Limb (tissue), 2 donors: Measurements from ENCODE around the gene IGDCC3.

Experiments used
- DNase-seq, 2 donors: peaks; one replicate each; pipeline ENCODE4 v3.0.0-alpha.2; 2016; ENCODE audit errors: extremely low spot score in 2 of 2

Gene IGDCC3

DNA sequence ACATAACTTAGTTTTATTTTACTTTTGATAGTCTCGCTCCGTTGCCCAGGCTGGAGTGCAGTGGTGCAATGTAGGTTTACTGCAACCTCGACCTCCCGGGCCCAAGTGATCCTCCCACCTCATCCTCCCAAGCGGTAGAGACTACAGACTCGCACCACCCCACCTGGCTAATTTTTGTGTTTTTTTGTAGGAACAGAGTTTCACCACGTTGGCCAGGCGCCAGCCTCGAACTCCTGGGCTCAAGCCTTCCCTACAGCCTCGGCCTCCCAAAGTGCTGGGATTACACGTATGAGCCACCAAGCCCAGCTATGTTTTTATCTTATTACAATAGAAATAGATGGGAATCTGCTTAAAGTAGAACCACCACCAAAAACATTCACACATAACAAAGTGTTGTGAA lies 79.1 kb downstream of the IGDCC3 start:
- no peak for DNase-seq

DNA sequence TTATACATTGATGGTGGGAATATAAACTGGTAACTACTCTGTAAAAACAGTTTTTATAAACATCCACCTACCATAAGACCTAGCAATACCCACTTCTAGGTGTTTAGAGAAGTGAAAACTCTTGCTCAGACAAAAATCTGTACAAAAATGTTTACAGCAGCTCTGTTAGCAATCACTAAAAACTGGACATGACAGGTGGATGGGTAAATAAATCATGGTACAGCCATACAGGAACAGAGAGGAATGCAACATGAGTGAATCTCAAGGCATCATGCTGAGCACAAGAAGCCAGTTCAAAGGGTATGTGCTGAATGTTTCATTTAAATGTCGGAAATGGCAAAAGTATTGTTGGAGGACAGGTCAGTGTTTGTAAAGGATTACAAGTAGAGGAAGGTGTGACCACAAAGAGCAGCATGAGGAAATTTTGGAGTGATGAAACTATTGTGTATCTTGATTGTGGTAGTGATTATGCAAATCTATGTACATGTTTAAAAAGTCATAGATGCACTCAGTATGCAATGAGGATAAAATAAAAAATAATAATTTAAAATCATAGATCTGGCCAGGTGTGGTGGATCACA lies 84.8 kb downstream of the IGDCC3 start:
- DNase-seq: no peak

DNA sequence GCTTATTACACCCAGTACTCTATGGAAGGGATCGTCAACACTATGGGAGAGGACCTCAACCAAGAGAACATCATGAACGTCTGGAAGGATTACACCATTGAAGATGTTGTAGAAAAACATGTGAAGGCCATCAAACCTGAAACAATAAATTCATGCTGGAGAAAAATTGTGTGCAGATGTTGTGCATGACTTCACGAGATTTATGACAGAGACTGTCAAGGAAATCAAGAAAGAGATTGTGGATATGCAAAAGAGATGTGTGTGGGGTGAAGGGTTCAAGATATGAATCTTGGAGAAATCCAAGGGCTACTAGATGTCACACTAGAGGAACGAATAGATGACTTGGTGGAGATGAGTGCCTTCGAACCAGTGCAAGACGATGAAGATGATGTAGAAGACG lies 87.6 kb downstream of the IGDCC3 start:
- no peak for DNase-seq

DNA sequence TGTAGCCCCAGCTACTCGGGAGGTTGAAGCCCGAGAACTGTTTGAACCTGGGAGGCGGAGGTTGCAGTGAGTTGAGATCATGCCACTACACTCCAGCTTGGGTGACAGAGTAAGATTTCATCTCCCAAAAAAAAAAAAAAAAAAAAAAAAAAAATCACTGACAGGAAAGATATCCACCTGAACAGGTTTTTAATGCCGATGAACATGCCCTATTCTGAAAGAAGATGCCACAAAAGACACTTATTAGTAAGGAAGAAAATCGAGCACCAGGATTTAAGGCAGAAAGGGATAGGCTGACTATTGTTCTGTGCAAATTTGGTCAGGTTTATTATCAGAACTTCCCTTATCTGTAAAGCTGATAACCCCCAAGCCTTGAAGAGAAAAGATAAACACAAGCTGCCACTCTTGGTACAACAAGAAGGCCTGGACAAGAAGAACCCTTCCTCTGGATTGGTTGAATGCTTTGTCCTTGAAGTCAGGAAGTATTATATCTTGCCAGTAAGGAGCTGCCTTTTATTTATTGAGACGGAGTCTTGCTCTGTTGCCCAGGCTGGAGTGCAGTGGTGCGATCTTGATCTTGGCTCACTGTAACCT lies 88.4 kb downstream of the IGDCC3 start:
- DNase-seq: no peak

DNA sequence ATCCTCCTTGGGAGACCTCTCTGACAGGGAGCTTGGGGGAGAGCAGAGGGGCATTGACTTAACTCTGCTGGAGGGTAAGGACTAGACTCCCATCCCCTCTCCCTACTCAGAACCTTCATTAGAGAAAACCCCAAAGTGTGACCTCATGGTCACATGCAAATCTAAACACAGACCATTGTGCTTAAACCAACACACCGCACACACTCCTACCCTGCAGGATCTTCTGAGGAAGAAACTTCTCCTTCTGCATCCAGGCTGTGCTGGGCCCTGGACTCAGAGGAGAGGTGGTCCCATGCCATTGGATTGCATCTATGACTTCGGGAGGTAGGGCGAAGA lies 90.3 kb downstream of the IGDCC3 start:
- no peak for DNase-seq

DNA sequence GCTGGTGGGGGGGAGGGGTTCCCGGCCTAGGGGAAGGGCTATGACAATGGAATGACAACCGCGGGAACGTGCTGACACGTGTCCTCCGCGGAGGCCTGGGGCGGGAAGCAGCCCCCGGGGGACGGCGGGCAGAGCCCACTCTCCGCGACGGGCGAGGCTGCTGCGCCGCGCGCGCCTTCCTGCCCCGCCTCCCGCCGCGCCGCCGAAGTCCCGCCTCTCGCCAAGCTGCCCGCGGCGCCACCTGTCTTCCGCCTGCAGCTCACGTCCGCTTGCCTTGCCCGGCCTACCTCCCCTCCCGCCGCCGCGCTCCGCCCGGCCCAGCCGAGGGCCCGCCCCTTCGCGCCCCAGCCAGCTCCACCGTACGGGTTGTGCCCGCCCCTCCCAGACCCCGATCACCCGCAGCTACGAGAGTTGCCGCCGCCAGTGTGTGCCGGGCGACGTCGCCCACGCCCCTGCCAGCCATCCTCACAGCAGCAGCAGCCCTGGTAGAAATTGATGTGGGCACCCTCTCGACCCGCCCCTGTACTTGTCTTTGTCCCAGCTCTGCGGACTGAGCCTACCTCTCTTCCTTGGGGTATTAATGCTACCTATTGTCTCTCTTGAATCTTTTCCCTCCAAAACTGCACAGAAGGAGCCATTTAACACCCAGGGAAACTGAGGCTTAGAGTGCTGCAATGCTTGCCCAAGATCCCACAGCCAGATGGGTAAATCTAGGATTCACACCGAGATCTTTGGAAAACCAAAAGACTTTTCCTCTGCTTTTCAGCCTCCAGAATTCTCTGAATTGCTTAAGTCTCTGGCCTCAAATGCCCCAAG lies 90.9 kb downstream of the IGDCC3 start, which contains the start of gene PARP16:
PARP16 (minus strand) TSS at position 180 of the 816 bp plus-strand sequence. CDS start 457 bp downstream, outside the sequence.
- peak; percentile 93 to 94 for DNase-seq

DNA sequence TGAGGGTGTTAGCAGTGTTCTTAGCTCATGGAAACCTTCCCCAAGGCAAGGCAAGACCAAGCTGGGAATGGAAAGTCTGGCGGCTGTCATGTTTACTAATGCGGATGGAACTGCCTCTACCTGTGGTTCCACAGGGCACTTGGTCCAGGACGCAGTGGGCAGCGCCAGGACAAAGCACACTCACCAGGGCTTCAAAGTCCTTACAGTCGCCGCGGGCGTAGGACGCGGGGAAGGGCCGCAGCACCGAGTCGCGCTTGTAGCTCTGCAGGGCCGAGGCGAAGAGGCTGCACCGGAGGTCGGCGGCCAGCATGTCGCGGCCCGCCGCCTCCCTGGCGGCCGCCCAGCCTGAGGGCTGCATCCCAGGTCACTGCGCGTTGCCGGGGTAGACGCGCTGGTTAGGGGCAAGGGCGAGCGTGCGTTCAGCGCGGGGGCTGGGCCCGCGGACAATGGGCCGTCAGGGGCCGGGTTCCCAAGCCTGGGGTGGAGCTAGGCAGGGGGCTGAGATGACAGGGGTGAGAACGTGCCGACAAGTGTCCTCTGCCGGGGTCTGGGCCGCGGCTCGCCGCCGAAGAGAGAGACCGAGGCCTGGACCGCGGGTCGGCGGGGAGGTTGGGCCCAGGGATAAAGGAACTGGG lies 91.6 kb downstream of the IGDCC3 start:
- peak in 1 of 2 donors; percentile 16 for DNase-seq

DNA sequence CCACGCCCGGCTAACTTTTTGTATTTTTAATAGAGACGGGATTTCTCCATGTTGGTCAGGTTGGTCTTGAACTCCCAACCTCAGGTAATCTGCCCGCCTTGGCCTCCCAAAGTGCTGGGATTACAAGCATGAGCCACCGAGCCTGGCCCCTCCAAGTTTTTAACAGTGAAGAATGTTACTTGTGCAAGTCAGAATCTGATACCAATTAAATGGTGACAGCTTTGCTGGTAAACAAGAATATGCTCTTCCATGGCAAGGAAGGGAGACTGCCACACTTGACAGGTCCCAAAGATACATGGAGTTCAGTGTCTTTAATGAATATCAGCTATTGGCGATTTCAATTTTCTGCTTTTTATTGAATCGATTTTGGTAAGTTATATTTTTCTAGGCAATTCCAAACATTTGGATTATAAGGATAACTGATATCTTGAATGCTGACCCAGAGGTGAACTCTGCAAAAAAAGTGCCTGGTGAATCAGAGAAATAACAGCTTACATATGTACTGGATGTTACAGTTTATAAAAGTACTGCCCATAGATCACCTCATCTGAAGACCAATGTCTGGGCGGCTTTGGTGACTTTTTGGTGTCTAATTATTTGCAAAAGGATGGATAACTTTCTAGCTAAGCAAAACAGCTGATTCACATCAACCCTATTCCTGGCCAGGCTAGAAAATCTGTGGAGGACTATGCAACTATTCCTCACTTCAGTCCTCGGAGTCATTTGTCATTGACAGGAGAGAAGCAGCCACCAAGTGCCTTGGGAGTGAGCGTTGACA lies 92.3 kb downstream of the IGDCC3 start:
- no peak for DNase-seq

DNA sequence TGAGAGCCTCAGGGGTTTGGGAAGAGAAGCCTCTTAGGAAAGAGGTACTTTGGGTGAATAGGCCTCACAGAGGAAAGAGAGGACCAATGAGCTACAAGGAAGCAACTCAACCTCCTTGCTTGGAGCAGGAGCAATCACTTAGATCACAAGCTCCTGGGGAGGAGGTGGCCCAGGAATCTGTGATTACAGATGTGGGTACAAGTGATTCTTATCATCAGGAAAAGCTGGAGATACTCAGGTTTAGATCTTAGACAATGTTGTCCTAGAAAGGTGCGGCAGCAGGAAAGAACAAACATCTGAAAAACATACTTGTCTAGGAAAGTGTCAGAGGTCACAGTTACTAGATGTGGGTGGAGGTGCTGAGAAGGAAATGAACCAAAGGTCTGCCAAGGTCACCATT lies 99.3 kb downstream of the IGDCC3 start:
- DNase-seq: no peak
